GM19463 (cell line): ENCODE measurements around the gene IFNAR2.
"Not testable (repeated sequence)": the region's sequence is repeated elsewhere in the genome, so short reads cannot be mapped to it uniquely, and the experiment has no call there.

Experiments used
- ATAC-seq: cut with Tn5 transposase; IDR thresholded peaks from one replicate; pipeline ENCODE4 v1.9.1; 2021; ENCODE audit warnings: mild to moderate bottlenecking, moderate library complexity; ENCODE audit not compliant: unreplicated experiment

The IFNAR2 gene

GRCh38 chr21:33212159-33212851 is 17.4 kb upstream of the IFNAR2 start:
- ATAC-seq: no peak

GRCh38 chr21:33214056-33214455 is 15.7 kb upstream of the IFNAR2 start:
- ATAC-seq: no peak

GRCh38 chr21:33217138-33217520 is 12.6 kb upstream of the IFNAR2 start:
- no peak for ATAC-seq

GRCh38 chr21:33219300-33219699 is 10.4 kb upstream of the IFNAR2 start:
- ATAC-seq: no peak

GRCh38 chr21:33219954-33220353 is 9.8 kb upstream of the IFNAR2 start:
- no peak for ATAC-seq

- not testable (repeated sequence) for ATAC-seq
Observed at GRCh38 chr21:33225376-33225775, 4.4 kb upstream of the IFNAR2 start.

GRCh38 chr21:33228455-33228854 is 1.3 kb upstream of the IFNAR2 start:
- ATAC-seq: no peak

GRCh38 chr21:33229099-33229783 is 497 bp upstream of the IFNAR2 start:
- no peak for ATAC-seq

- ATAC-seq: no peak
Observed at GRCh38 chr21:33230545-33231324, 997 bp downstream of the IFNAR2 start.

GRCh38 chr21:33231526-33231925 is 1.8 kb downstream of the IFNAR2 start:
- ATAC-seq: no peak

- ATAC-seq: no peak
Observed at GRCh38 chr21:33232291-33233034, 2.7 kb downstream of the IFNAR2 start.

- no peak for ATAC-seq
Observed at GRCh38 chr21:33234635-33235520, 5.1 kb downstream of the IFNAR2 start.

- no peak for ATAC-seq
Observed at GRCh38 chr21:33236013-33236686, 6.4 kb downstream of the IFNAR2 start.

GRCh38 chr21:33236766-33237165 is 7.0 kb downstream of the IFNAR2 start:
- ATAC-seq: no peak

- no peak for ATAC-seq
Observed at GRCh38 chr21:33237486-33237885, 7.7 kb downstream of the IFNAR2 start.

GRCh38 chr21:33238146-33238545 is 8.4 kb downstream of the IFNAR2 start:
- peak; percentile 20 for ATAC-seq

GRCh38 chr21:33238565-33239255 is 9.0 kb downstream of the IFNAR2 start:
- peak; percentile 83 for ATAC-seq

GRCh38 chr21:33239559-33240127 is 9.9 kb downstream of the IFNAR2 start:
- ATAC-seq: not testable (repeated sequence)

GRCh38 chr21:33240404-33240803 is 10.7 kb downstream of the IFNAR2 start:
- no peak for ATAC-seq
